ENCODE measurements around the gene NAB2. TPM values are rescaled to one million over a fixed set of nuclear protein-coding genes. Genes with fewer than 3 reads are reported as not detected.
A peak's percentile ranks its signal among the peaks of the same experiment; 100 is the strongest.

NAB2 gene
- total and polyA plus RNA-seq, 9 of the 15 experiments (the other 6 are each of a cell fraction or from before 2014, with no cell fraction given) = 0.45 to 40.9 (median 20.4) TPM

DNA sequence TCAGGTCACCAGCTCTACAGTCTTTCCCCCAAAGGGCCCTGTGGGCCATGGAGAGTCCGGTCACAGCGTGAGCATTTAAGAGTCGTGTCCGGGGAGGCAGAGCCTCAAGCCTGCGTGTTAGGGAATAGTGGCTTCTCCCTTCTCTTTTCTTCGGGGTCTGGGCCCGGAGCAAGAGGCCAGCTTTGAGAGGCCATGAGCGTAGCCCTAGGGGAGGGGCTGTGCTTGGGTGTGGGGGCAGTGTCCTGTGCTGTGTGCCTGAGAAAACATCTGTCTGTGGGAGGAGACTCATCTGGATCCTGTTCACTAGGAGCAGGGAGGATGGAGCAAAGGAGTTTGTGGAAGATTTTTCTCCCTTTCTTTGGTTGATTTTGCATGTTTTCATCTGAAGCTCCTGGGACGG, 53.2 kb downstream of the NAB2 start:
- in situ Hi-C loops (cut with MboI) = no loop called here
- Histone ChIP-seq H3K4me3 (no peak overlapping the region), H3K9ac (ENCODE audit: insufficient read depth in 1 of 2, low read depth in 2 of 2, low read length in 2 of 2) (0 out of 4 replicates have a peak overlapping the region, but pooled peaks of 1 of the 2 experiments have one; percentile 33), H3K9me3 (replicated peaks; ENCODE audit: control insufficient read depth, insufficient read depth, low read depth, low read length) (no peaks in the 10 kb centered on the region), H2AFZ (ENCODE audit: low read depth, low read length) (0 out of 2 replicates have a peak overlapping the region, but pooled peaks have one; percentile 8), H3K27ac (ENCODE audit: extremely low read depth, low read depth, low read length) (no peak overlapping the region), H3K4me1 (replicated peaks in 1 of 2; ENCODE audit: control insufficient read depth in 2 of 2, insufficient read depth in 2 of 2, low read length in 2 of 2) (peaks cover 17 to 18% of the 10 kb centered on the region in 2 experiments; a peak in 3 of 5 replicates), H4K20me1 (replicated peaks; ENCODE audit: control insufficient read depth, insufficient read depth, low read length) (0 out of 2 replicates have a peak, but pooled peaks cover 3% of the 10 kb centered on the region), H3K4me2 (ENCODE audit: insufficient read depth, low read length) (no peak overlapping the region), H3K27me3 (ENCODE audit: control insufficient read depth in 2 of 2, insufficient read depth in 2 of 2, low read length in 2 of 2) (peaks cover 0 to 11% of the 10 kb centered on the region in 2 experiments; a peak in 2 of 5 replicates), H3K36me3 (ENCODE audit: control insufficient read depth, insufficient read depth, low read length) (no peaks in the 10 kb centered on the region), H3K79me2 (ENCODE audit: control insufficient read depth, insufficient read depth, low read length) (no peaks in the 10 kb centered on the region), H3K9me1 (ENCODE audit: control insufficient read depth, insufficient read depth, low read length) (no peaks in the 10 kb centered on the region)
- no TSS peak for BruUV-seq (replicated peaks)
- intact Hi-C loops (cut with micrococcal nuclease) = no loop called here
- WGBS (ENCODE audit: insufficient coverage, low coverage, missing lambda C conversion rate) = 43% methylated on average over 9 of the region's 9 CpGs
- CTCF ChIA-PET (ENCODE audit: low intra/inter-chr PET ratio) = no interaction called here
- TF ChIP-seq NKRF (IDR thresholded peaks at IDR 0.05; ENCODE audit: borderline replicate concordance) (no peak), ZKSCAN3 (CRISPR knock-in tag; IDR thresholded peaks at IDR 0.05) (no peak), SNRNP70 (optimal IDR thresholded peaks at IDR 0.05; ENCODE audit: low read depth, low read length) (no peak), SPI1 (IDR thresholded peaks at IDR 0.05; ENCODE audit: borderline replicate concordance, low read depth, low read length) (no peak), BMI1 (IDR thresholded peaks at IDR 0.05; ENCODE audit: low read length) (no peak), PHF8 (IDR thresholded peaks at IDR 0.05; ENCODE audit: borderline replicate concordance, low read length) (no peak), ZNF347 (CRISPR knock-in tag; IDR thresholded peaks at IDR 0.05; ENCODE audit: low read depth) (no peak), ZNF778 (CRISPR knock-in tag; IDR thresholded peaks at IDR 0.05) (no peak), FOXJ2 (tag; IDR thresholded peaks at IDR 0.05) (no peak), STAT5B (CRISPR knock-in tag; IDR thresholded peaks at IDR 0.05) (no peak), SIX5 (IDR thresholded peaks at IDR 0.05; ENCODE audit: borderline replicate concordance in 1 of 2, insufficient read depth in 1 of 2, low read depth in 1 of 2, low read length in 2 of 2) (no peak), KDM1A (IDR thresholded peaks at IDR 0.05) (no peak)
- TF ChIP-seq, protein P1, sequence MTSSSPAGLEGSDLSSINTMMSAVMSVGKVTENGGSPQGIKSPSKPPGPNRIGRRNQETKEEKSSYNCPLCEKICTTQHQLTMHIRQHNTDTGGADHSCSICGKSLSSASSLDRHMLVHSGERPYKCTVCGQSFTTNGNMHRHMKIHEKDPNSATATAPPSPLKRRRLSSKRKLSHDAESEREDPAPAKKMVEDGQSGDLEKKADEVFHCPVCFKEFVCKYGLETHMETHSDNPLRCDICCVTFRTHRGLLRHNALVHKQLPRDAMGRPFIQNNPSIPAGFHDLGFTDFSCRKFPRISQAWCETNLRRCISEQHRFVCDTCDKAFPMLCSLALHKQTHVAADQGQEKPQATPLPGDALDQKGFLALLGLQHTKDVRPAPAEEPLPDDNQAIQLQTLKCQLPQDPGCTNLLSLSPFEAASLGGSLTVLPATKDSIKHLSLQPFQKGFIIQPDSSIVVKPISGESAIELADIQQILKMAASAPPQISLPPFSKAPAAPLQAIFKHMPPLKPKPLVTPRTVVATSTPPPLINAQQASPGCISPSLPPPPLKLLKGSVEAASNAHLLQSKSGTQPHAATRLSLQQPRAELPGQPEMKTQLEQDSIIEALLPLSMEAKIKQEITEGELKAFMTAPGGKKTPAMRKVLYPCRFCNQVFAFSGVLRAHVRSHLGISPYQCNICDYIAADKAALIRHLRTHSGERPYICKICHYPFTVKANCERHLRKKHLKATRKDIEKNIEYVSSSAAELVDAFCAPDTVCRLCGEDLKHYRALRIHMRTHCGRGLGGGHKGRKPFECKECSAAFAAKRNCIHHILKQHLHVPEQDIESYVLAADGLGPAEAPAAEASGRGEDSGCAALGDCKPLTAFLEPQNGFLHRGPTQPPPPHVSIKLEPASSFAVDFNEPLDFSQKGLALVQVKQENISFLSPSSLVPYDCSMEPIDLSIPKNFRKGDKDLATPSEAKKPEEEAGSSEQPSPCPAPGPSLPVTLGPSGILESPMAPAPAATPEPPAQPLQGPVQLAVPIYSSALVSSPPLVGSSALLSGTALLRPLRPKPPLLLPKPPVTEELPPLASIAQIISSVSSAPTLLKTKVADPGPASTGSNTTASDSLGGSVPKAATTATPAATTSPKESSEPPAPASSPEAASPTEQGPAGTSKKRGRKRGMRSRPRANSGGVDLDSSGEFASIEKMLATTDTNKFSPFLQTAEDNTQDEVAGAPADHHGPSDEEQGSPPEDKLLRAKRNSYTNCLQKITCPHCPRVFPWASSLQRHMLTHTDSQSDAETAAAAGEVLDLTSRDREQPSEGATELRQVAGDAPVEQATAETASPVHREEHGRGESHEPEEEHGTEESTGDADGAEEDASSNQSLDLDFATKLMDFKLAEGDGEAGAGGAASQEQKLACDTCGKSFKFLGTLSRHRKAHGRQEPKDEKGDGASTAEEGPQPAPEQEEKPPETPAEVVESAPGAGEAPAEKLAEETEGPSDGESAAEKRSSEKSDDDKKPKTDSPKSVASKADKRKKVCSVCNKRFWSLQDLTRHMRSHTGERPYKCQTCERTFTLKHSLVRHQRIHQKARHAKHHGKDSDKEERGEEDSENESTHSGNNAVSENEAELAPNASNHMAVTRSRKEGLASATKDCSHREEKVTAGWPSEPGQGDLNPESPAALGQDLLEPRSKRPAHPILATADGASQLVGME (CRISPR knock-in tag; IDR thresholded peaks at IDR 0.05) = no peak
- DNase-seq (ENCODE audit: extremely low read depth in 1 of 4, low spot score in 3 of 4) (peak in 2 of 4 experiments; percentile 43 to 46), FAIRE-seq (no peak), ATAC-seq (peak; percentile 34; the same call in 1 of the 3 replicates)
- POLR2A ChIA-PET = interaction anchor here (2.2 kb wide), 1 partner anchor 14 kb away, joined by 6 read pairs; the partner anchor contains the start of gene LRP1

Measured in K562 (cell line).